GM18505 (cell line): ENCODE results near the gene TIPIN.
"Not testable (repeated sequence)": the region's sequence is repeated elsewhere in the genome, so short reads cannot be mapped to it uniquely, and the experiment has no call there.

Experiments used
- ATAC-seq: cut with Tn5 transposase; IDR thresholded peaks from one replicate; pipeline ENCODE4 v1.9.1; 2021; ENCODE audit not compliant: unreplicated experiment
- POLR2A ChIP-seq: IDR thresholded peaks from 4 replicates; pipeline ENCODE4 v1.6.1; 2011; ENCODE audit warnings: borderline replicate concordance; ENCODE audit not compliant: insufficient read depth, insufficient read length; ENCODE audit errors: extremely low read depth

The TIPIN gene

GRCh38 chr15:66364944-66365528 is 8.6 kb upstream of the TIPIN start:
- TF ChIP-seq POLR2A: no peak
- ATAC-seq: no peak

GRCh38 chr15:66362776-66363175 is 6.3 kb upstream of the TIPIN start:
- ATAC-seq: no peak

GRCh38 chr15:66361745-66362460 is 5.4 kb upstream of the TIPIN start:
- ATAC-seq: not testable (repeated sequence)

More at GRCh38 chr15:66362776-66363175, 6.3 kb upstream of the TIPIN start:
- TF ChIP-seq POLR2A: no peak

- TF ChIP-seq POLR2A: no peak
- no peak for ATAC-seq
Measured at GRCh38 chr15:66359740-66360139, 3.3 kb upstream of the TIPIN start.

GRCh38 chr15:66356077-66356358 is 467 bp downstream of the TIPIN start:
- no peak for ATAC-seq

GRCh38 chr15:66348530-66348929 is 8.0 kb downstream of the TIPIN start:
- ATAC-seq: not testable (repeated sequence)

More at GRCh38 chr15:66356077-66356358, 467 bp downstream of the TIPIN start:
- TF ChIP-seq POLR2A: no peak

GRCh38 chr15:66328771-66329170 is 27.7 kb downstream of the TIPIN start:
- ATAC-seq: no peak

GRCh38 chr15:66327736-66328135 is 28.7 kb downstream of the TIPIN start:
- no peak for TF ChIP-seq POLR2A
- ATAC-seq: no peak

More at GRCh38 chr15:66328771-66329170, 27.7 kb downstream of the TIPIN start:
- TF ChIP-seq POLR2A: no peak

GRCh38 chr15:66326051-66326450 is 30.4 kb downstream of the TIPIN start:
- ATAC-seq: no peak
- TF ChIP-seq POLR2A: no peak

GRCh38 chr15:66323312-66323928 is 33.1 kb downstream of the TIPIN start:
- no peak for TF ChIP-seq POLR2A
- ATAC-seq: no peak

GRCh38 chr15:66312144-66312543 is 44.3 kb downstream of the TIPIN start:
- no peak for TF ChIP-seq POLR2A
- ATAC-seq: no peak

- ATAC-seq: no peak
- TF ChIP-seq POLR2A: no peak
Measured at GRCh38 chr15:66310786-66311185, 45.7 kb downstream of the TIPIN start.

- ATAC-seq: no peak
- no peak for TF ChIP-seq POLR2A
Measured at GRCh38 chr15:66309828-66310227, 46.7 kb downstream of the TIPIN start.

- TF ChIP-seq POLR2A: no peak
- ATAC-seq: no peak
Measured at GRCh38 chr15:66308531-66308930, 48.0 kb downstream of the TIPIN start.
